ENCODE measurements around the gene RAB8A. TPM values are rescaled to one million over a fixed set of nuclear protein-coding genes. Genes with fewer than 3 reads are reported as not detected.

The RAB8A gene
- total and polyA plus RNA-seq, 9 of the 15 experiments (the other 6 are each of a cell fraction or from before 2014, with no cell fraction given), result 11.2 to 102 (median 53.2) TPM

DNA sequence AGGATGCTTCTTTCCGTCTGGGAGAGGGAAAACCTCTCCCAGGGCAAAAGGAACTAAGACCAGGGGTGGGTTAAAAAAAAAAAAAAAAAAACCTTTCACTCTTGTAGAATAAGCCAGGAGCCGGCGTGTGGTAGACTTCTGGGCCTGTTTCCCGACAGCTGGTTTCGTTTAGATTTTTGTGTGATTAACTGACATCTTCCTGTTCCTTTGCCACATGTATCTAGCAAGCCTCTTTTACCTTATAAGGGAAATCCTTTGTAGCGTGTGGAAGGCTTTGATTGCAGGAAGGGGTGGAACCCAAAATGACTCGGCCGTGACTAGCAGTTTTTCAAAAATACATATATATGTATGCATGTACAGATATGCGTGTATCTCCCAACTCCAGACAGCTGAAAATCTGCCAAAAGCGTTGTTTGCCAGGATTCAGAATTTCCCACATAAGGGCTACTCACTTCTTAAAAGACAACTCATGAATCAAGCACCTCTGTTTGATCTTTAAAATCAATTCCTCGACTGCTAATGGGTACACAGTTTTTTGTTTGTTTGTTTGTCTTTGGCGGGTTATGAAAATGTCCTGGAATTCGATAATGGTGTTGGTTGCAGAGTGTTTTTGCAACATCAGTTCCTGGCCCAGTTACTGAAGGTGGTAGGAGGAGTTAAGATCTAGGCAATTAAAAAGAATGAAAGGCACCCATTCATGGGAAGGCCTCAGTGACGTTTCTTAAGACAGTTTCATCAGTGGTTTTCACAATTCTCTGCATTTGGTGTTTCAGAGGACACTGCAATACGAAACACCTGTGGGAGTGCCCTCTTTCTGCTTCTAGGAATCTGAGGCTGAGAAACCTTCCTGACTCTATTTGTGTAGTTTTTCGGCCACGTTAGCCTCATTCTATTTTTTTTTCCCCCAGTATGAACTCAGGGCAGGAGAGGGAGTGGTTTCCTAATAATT, 32.7 kb upstream of the RAB8A start (continued):
- TF ChIP-seq, protein P1, sequence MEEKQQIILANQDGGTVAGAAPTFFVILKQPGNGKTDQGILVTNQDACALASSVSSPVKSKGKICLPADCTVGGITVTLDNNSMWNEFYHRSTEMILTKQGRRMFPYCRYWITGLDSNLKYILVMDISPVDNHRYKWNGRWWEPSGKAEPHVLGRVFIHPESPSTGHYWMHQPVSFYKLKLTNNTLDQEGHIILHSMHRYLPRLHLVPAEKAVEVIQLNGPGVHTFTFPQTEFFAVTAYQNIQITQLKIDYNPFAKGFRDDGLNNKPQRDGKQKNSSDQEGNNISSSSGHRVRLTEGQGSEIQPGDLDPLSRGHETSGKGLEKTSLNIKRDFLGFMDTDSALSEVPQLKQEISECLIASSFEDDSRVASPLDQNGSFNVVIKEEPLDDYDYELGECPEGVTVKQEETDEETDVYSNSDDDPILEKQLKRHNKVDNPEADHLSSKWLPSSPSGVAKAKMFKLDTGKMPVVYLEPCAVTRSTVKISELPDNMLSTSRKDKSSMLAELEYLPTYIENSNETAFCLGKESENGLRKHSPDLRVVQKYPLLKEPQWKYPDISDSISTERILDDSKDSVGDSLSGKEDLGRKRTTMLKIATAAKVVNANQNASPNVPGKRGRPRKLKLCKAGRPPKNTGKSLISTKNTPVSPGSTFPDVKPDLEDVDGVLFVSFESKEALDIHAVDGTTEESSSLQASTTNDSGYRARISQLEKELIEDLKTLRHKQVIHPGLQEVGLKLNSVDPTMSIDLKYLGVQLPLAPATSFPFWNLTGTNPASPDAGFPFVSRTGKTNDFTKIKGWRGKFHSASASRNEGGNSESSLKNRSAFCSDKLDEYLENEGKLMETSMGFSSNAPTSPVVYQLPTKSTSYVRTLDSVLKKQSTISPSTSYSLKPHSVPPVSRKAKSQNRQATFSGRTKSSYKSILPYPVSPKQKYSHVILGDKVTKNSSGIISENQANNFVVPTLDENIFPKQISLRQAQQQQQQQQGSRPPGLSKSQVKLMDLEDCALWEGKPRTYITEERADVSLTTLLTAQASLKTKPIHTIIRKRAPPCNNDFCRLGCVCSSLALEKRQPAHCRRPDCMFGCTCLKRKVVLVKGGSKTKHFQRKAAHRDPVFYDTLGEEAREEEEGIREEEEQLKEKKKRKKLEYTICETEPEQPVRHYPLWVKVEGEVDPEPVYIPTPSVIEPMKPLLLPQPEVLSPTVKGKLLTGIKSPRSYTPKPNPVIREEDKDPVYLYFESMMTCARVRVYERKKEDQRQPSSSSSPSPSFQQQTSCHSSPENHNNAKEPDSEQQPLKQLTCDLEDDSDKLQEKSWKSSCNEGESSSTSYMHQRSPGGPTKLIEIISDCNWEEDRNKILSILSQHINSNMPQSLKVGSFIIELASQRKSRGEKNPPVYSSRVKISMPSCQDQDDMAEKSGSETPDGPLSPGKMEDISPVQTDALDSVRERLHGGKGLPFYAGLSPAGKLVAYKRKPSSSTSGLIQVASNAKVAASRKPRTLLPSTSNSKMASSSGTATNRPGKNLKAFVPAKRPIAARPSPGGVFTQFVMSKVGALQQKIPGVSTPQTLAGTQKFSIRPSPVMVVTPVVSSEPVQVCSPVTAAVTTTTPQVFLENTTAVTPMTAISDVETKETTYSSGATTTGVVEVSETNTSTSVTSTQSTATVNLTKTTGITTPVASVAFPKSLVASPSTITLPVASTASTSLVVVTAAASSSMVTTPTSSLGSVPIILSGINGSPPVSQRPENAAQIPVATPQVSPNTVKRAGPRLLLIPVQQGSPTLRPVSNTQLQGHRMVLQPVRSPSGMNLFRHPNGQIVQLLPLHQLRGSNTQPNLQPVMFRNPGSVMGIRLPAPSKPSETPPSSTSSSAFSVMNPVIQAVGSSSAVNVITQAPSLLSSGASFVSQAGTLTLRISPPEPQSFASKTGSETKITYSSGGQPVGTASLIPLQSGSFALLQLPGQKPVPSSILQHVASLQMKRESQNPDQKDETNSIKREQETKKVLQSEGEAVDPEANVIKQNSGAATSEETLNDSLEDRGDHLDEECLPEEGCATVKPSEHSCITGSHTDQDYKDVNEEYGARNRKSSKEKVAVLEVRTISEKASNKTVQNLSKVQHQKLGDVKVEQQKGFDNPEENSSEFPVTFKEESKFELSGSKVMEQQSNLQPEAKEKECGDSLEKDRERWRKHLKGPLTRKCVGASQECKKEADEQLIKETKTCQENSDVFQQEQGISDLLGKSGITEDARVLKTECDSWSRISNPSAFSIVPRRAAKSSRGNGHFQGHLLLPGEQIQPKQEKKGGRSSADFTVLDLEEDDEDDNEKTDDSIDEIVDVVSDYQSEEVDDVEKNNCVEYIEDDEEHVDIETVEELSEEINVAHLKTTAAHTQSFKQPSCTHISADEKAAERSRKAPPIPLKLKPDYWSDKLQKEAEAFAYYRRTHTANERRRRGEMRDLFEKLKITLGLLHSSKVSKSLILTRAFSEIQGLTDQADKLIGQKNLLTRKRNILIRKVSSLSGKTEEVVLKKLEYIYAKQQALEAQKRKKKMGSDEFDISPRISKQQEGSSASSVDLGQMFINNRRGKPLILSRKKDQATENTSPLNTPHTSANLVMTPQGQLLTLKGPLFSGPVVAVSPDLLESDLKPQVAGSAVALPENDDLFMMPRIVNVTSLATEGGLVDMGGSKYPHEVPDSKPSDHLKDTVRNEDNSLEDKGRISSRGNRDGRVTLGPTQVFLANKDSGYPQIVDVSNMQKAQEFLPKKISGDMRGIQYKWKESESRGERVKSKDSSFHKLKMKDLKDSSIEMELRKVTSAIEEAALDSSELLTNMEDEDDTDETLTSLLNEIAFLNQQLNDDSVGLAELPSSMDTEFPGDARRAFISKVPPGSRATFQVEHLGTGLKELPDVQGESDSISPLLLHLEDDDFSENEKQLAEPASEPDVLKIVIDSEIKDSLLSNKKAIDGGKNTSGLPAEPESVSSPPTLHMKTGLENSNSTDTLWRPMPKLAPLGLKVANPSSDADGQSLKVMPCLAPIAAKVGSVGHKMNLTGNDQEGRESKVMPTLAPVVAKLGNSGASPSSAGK (IDR thresholded peaks at IDR 0.05), result peak; percentile 55; the same call in 1 of the 2 replicates
- TF ChIP-seq ZBTB1 (CRISPR knock-in tag; IDR thresholded peaks at IDR 0.05; ENCODE audit: borderline replicate concordance, low read depth) (no peak), DACH1 (IDR thresholded peaks at IDR 0.05; ENCODE audit: partially characterized antibody) (peak; percentile 53), HNRNPL (IDR thresholded peaks at IDR 0.05; ENCODE audit: low read depth, low read length) (no peak), KDM1A (IDR thresholded peaks at IDR 0.05) (peak; percentile 100), TCF3 (CRISPR knock-in tag; IDR thresholded peaks at IDR 0.05) (peak; percentile 95), ESRRA (IDR thresholded peaks at IDR 0.05; ENCODE audit: borderline replicate concordance, low read depth) (no peak), HDAC2 (IDR thresholded peaks at IDR 0.05) (peak; percentile 100), IFI16 (CRISPR knock-in tag; IDR thresholded peaks at IDR 0.05) (no peak), SMARCA5 (IDR thresholded peaks at IDR 0.05) (peak; percentile 52), RBM17 (IDR thresholded peaks at IDR 0.05; ENCODE audit: borderline replicate concordance, low read depth, low read length) (no peak)
- TF ChIP-seq, protein P2, sequence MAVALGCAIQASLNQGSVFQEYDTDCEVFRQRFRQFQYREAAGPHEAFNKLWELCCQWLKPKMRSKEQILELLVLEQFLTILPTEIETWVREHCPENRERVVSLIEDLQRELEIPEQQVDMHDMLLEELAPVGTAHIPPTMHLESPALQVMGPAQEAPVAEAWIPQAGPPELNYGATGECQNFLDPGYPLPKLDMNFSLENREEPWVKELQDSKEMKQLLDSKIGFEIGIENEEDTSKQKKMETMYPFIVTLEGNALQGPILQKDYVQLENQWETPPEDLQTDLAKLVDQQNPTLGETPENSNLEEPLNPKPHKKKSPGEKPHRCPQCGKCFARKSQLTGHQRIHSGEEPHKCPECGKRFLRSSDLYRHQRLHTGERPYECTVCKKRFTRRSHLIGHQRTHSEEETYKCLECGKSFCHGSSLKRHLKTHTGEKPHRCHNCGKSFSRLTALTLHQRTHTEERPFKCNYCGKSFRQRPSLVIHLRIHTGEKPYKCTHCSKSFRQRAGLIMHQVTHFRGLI (CRISPR knock-in tag; IDR thresholded peaks at IDR 0.05), result no peak
- TF ChIP-seq, protein P3, sequence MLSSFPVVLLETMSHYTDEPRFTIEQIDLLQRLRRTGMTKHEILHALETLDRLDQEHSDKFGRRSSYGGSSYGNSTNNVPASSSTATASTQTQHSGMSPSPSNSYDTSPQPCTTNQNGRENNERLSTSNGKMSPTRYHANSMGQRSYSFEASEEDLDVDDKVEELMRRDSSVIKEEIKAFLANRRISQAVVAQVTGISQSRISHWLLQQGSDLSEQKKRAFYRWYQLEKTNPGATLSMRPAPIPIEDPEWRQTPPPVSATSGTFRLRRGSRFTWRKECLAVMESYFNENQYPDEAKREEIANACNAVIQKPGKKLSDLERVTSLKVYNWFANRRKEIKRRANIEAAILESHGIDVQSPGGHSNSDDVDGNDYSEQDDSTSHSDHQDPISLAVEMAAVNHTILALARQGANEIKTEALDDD (IDR thresholded peaks at IDR 0.05), result 0 out of 2 replicates have a peak, but pooled peaks have one; percentile 20
